Islet of Langerhans (tissue), 1 donor: ENCODE measurements around the gene DPP3.

Experiments
- FAIRE-seq: peaks from one replicate; lab custom pipeline; 2011; peaks lifted over from hg19 to GRCh38; lab: Jason Lieb, UNC

DPP3 gene

DNA sequence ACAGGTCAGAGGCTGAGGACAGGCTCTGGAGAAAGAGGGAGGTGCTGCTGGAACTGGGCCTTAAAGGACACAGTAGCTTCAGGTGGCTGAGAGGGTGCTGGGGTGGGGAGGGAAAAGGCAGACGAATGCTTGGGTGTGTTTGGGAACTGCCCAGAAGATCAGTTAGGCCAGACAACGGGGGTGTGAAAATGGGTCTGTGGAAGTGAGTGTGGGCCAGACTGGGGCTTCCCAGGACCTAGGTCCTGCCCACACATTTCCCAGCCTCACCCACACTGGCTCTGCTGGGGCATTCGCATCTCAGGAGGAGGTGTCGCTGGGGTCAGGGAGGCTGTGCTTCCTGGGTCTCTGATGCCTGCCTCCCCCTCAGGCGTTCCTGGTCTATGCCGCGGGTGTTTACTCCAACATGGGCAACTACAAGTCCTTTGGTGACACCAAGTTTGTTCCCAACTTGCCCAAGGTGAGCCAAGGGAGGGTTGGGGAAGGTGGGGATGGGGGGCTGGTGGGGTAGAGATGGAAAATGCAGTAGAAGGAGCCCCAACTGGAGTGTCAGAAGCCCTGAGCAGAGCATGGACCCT lies 4.7 kb downstream of the DPP3 start:
- FAIRE-seq: no peak

GRCh38 chr11:66488957-66489356 lies 8.7 kb downstream of the DPP3 start:
- FAIRE-seq: no peak

DNA sequence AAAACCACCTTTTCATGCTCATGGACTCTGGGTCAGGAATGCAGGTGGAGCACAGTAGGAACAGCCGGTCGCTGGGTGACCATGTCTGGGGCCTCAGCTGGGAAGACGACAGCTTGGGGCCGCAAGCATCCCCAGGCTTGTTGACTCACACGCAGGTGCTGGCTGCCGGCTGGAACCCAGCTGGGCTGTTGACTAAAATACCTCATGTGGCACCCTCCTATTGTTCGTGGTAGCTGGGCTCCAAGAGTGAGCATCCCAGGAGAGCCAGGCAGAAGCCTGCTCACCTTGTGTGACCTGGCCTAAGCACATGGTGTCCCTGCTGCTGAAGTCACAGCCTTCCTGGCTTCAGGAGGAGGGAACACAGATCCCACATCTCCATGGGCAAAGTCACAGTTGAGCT lies 9.4 kb downstream of the DPP3 start:
- no peak for FAIRE-seq

DNA sequence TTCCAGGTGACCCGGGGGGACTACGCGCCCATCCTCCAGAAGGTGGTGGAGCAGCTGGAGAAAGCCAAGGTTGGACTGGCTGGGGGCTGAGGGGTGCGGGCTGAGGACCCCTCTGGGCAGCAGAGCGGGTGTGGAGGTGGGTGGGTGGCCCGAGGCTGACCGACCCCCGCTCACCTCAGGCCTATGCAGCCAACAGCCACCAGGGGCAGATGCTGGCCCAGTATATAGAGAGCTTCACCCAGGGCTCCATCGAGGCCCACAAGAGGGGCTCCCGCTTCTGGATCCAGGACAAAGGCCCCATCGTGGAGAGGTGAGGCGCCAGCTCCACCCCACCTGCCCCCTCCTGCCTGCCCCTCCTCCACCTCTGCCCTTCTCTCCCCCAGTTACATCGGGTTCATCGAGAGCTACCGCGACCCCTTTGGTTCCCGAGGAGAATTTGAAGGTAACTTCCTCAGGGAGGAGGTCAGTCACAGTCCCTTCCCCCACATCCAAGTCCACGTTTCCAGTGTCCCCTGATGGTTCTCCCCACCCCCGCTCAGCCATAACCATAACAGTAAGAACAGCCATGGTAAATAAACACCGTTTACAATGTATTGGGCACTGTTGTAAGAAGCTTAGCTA lies 11.2 kb downstream of the DPP3 start:
- FAIRE-seq: no peak

- no peak for FAIRE-seq
Measured at GRCh38 chr11:66492161-66492865, 12.1 kb downstream of the DPP3 start.

DNA sequence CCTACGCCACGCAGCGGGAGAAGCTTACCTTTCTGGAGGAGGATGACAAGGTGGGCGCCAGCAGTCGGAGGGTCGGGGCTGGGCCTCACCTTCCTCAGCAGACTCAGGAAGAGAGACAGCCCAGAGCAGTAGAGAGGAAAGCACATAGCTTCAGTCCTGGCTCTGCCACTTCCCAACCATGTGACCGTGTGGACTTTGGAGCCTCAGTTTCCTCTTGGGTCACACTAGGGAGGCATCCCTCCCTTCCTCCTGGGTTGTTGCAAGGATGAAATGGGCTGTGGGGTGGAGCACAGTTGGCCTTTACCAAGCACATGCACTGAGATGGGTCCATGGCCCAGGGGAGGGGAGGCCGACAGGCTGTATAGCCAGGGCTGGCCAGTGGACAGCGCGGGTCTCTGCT lies 12.9 kb downstream of the DPP3 start:
- no peak for FAIRE-seq

- FAIRE-seq: no peak
Measured at GRCh38 chr11:66494458-66494857, 14.2 kb downstream of the DPP3 start.

GRCh38 chr11:66494935-66495334 lies 14.7 kb downstream of the DPP3 start:
- no peak for FAIRE-seq

GRCh38 chr11:66495401-66495854 lies 15.2 kb downstream of the DPP3 start:
- FAIRE-seq: no peak

DNA sequence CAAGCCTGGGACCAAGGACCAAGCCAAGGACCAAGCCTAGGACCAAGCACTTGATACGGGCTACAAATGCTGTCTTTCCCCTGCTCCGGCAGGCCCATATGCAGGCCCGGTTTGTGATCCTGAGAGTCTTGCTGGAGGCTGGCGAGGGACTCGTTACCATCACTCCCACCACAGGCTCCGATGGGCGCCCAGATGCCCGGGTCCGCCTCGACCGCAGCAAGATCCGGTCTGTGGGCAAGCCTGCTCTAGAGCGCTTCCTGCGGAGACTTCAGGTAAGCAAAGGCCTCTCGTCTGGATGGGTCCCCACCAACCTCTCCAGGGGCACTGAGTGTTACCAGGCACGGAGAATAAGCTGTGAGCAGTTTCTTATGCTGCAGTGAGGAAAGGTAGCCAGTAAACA lies 17.0 kb downstream of the DPP3 start:
- no peak for FAIRE-seq

GRCh38 chr11:66498506-66498905 lies 18.3 kb downstream of the DPP3 start:
- no peak for FAIRE-seq

- FAIRE-seq: no peak
Measured at GRCh38 chr11:66505276-66505816, 25.1 kb downstream of the DPP3 start.

- no peak for FAIRE-seq
Measured at GRCh38 chr11:66509131-66509561, 28.9 kb downstream of the DPP3 start.

DNA sequence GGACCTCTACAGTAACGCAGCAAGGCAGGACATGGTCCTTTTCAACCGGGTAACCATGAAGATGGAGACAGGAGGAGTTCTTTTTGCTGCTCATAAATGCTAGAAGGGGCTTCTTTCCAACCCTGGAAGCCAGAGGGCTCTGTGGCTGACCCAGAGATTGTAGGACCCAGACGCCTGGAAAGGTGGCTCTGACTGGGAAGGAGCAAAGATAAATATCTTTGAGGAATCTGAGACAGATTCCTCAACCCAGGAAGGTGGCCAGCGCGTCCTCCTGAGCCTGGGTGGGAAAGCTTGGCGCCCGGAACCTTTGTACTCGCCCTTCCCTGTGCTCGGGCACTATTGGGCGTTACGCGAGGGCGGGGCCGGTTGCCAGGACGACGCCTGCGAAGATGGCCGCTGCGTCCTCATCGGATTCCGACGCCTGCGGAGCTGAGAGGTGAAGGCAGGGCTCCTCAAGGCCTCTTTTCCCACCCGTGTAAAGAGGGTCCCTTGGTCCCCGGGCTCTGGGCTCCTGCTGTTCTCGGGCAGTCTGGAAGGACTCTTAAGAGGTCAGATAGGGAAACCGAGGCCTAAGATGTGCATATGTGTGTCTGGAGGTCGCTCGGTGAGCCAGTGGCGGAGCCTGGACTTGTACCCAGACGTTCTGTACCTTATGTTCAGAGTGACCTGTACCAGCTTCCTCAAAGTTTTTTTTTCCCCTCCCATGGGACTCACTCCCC lies 30.2 kb downstream of the DPP3 start, which contains the start of gene BBS1:
BBS1 (plus strand) TSS at position 365 of the 719 bp plus-strand sequence; CDS start at position 390, 25 bp downstream.
- no peak for FAIRE-seq

GRCh38 chr11:66510990-66511339 lies 30.7 kb downstream of the DPP3 start:
- no peak for FAIRE-seq

DNA sequence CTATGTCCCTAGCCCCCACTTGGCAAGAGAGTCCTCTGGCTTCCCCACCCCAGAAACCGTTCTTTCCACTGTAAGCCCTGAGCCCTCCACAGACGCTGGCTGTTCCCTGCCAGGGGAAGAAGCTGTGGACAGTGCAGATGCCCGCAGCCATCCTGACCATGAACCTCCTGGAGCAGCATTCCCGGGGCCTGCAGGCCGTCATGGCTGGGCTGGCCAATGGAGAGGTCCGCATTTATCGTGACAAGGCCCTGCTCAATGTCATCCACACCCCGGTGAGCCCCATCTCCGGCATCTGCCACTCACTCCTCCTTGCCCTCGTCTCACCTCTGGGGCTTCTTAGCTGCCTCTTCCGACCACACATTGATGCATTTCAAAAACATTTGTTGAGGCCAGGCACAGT lies 43.4 kb downstream of the DPP3 start:
- no peak for FAIRE-seq

- FAIRE-seq: no peak
Measured at GRCh38 chr11:66524304-66525040, 44.2 kb downstream of the DPP3 start.

DNA sequence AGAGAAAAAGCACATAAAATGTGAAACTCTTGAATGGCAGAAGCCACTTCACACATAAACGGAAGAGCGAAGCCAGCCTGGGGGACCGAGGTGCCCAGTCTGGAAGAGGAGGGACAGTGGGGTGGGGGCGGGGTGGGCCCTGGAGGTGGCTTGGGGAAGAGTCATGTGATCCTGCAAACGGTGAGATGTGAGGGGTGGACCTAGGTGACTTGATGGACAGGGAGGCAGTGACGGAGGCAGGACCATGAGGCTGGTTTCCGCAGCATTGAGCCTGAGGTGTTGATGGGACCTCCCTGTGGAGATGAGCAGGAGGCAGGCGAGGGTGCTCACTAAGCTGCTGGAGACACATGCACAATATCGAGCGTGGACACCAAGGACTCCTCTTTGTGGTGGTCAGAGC lies 48.8 kb downstream of the DPP3 start:
- no peak for FAIRE-seq

- no peak for FAIRE-seq
Measured at GRCh38 chr11:66529655-66530054, 49.4 kb downstream of the DPP3 start.

DNA sequence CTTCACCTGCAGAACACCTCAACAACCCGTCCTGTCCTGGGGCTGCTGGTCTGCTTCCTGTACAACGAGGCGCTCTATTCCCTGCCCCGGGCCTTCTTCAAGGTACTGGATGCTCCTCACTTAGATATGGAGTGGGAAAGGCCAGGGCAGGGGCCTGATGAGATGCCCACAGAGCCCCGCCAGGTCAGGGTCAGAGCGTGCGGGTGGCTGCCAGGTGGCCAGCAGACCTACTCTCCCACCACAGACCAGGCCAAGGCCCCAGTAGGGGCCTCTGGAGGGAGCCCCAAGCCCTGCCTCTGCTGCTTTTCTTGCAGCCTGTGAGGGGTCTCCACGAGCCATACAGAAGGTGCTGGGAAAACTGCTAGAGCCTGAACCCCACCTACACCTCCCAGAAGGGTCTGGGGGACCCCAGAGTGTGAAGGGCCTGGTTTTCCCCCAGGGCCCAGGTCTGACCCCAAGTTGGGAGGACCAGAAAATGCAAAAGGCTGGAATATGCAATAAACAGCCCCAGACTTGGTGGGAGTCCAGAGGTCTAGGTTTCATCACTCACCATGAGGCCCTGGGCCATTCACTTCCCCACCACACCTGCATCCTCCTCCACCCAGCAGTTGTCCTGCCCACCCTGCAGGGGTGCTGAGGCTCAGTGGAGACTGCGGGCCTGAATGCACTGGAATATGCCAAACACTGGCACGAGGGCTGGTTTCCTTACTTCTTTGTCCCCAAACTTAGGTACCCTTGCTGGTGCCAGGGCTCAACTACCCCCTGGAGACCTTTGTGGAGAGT lies 50.9 kb downstream of the DPP3 start:
- FAIRE-seq: no peak

- no peak for FAIRE-seq
Measured at GRCh38 chr11:66531841-66532240, 51.6 kb downstream of the DPP3 start.
